Measurements from ENCODE around the gene VCAM1. TPM values are rescaled to one million over a fixed set of nuclear protein-coding genes. Genes with fewer than 3 reads are reported as not detected.

The VCAM1 gene
- total RNA-seq, 1 experiment from 2014 or later, result 0.94 TPM

DNA sequence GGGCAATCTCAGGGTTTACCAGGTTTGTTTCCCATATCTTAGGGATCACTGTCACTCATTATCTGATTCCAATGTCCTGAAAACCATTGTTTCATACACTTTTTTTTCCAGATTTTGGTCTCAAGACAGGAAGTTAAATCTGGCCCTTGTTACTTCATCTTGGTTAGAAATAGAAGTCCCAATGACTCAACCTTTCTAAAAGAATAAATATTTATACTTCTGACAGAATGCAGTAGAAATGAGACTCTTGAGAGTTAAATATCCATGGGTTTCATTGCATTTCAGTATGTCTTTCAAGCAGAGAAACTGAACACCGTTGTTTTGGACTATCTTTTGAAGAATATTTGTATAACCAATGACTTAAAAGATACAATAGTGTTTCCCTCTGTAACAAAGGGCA is 19.8 kb upstream of the VCAM1 start:
- BruUV-seq (replicated peaks), result no TSS peak
- H3K36me3 Mint-ChIP-seq (ENCODE audit: insufficient read depth, unreplicated experiment), result no peaks in the 10 kb centered on the region
- TF ChIP-seq, protein P1, sequence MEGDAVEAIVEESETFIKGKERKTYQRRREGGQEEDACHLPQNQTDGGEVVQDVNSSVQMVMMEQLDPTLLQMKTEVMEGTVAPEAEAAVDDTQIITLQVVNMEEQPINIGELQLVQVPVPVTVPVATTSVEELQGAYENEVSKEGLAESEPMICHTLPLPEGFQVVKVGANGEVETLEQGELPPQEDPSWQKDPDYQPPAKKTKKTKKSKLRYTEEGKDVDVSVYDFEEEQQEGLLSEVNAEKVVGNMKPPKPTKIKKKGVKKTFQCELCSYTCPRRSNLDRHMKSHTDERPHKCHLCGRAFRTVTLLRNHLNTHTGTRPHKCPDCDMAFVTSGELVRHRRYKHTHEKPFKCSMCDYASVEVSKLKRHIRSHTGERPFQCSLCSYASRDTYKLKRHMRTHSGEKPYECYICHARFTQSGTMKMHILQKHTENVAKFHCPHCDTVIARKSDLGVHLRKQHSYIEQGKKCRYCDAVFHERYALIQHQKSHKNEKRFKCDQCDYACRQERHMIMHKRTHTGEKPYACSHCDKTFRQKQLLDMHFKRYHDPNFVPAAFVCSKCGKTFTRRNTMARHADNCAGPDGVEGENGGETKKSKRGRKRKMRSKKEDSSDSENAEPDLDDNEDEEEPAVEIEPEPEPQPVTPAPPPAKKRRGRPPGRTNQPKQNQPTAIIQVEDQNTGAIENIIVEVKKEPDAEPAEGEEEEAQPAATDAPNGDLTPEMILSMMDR (IDR thresholded peaks at IDR 0.05; ENCODE audit: unreplicated experiment), result no peak
- CTCF ChIA-PET, result no interaction called here
- no peak overlapping the region for H3K4me3 Mint-ChIP-seq (ENCODE audit: low read depth, unreplicated experiment)
- no peak overlapping the region for H3K27ac Mint-ChIP-seq (ENCODE audit: unreplicated experiment)
- H3K27me3 Mint-ChIP-seq (ENCODE audit: unreplicated experiment), result no peaks in the 10 kb centered on the region
- intact Hi-C loops (cut with micrococcal nuclease; ENCODE audit: unreplicated experiment), result no loop called here
- no peaks in the 10 kb centered on the region for H3K4me1 Mint-ChIP-seq (ENCODE audit: low read depth, unreplicated experiment)
- peaks cover 6% of the 10 kb centered on the region for H3K9me3 Mint-ChIP-seq (ENCODE audit: low read depth, unreplicated experiment)
- no peak for DNase-seq

DNA sequence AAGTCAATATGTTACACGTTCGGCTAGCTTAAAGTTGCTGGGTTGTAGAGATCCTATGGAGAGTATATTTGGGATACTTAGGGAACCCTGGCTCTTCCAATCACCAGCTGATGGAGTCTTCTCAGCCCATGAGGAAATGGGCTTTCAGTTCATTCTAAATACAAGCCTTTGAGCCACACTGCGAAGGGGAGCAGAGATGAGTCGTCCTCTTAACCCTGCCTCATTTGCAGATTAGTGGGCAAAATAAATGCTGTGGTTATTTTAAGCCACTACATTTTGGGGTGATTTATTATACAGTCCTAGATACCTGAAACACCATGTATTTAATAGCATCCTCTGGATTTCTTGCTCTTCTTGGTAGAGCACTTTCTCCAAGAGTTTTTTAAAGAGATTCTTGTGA is 19.0 kb upstream of the VCAM1 start:
- CTCF ChIA-PET, result no interaction called here
- TF ChIP-seq, protein P1 (IDR thresholded peaks at IDR 0.05; ENCODE audit: unreplicated experiment), result no peak
- H3K27me3 Mint-ChIP-seq (ENCODE audit: unreplicated experiment), result no peaks in the 10 kb centered on the region
- H3K9me3 Mint-ChIP-seq (ENCODE audit: low read depth, unreplicated experiment), result peaks cover 3% of the 10 kb centered on the region
- H3K4me3 Mint-ChIP-seq (ENCODE audit: low read depth, unreplicated experiment), result no peak overlapping the region
- intact Hi-C loops (cut with micrococcal nuclease; ENCODE audit: unreplicated experiment), result no loop called here
- no peak overlapping the region for H3K27ac Mint-ChIP-seq (ENCODE audit: unreplicated experiment)
- H3K4me1 Mint-ChIP-seq (ENCODE audit: low read depth, unreplicated experiment), result no peaks in the 10 kb centered on the region
- no peak for DNase-seq
- H3K36me3 Mint-ChIP-seq (ENCODE audit: insufficient read depth, unreplicated experiment), result no peaks in the 10 kb centered on the region
- BruUV-seq (replicated peaks), result no TSS peak

DNA sequence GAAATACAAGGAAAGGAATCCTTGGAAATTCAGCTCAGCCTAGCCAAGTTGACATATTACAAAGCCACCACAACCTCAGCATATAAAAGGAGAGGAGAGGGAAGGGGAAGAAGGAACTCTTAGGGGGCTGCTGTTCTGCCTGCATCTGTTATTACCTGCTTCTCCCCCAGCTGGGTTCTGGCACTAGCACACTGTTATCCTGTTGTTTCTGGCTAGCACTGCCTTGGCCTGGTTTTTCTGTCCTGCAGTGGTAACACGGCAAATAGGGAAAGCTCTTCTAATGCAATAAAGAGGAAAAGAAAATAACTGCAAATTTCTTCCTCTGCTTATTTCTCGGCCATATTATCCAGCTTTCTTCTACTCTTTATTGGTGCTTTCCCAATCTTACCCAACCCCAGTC is 16.5 kb upstream of the VCAM1 start:
- no peak for DNase-seq
- no peak overlapping the region for H3K27ac Mint-ChIP-seq (ENCODE audit: unreplicated experiment)
- H3K4me3 Mint-ChIP-seq (ENCODE audit: low read depth, unreplicated experiment), result no peak overlapping the region
- H3K9me3 Mint-ChIP-seq (ENCODE audit: low read depth, unreplicated experiment), result peaks cover 3% of the 10 kb centered on the region
- CTCF ChIA-PET, result no interaction called here
- TF ChIP-seq, protein P1 (IDR thresholded peaks at IDR 0.05; ENCODE audit: unreplicated experiment), result no peak
- no peaks in the 10 kb centered on the region for H3K4me1 Mint-ChIP-seq (ENCODE audit: low read depth, unreplicated experiment)
- BruUV-seq (replicated peaks), result no TSS peak
- no peaks in the 10 kb centered on the region for H3K27me3 Mint-ChIP-seq (ENCODE audit: unreplicated experiment)
- intact Hi-C loops (cut with micrococcal nuclease; ENCODE audit: unreplicated experiment), result no loop called here
- H3K36me3 Mint-ChIP-seq (ENCODE audit: insufficient read depth, unreplicated experiment), result no peaks in the 10 kb centered on the region

DNA sequence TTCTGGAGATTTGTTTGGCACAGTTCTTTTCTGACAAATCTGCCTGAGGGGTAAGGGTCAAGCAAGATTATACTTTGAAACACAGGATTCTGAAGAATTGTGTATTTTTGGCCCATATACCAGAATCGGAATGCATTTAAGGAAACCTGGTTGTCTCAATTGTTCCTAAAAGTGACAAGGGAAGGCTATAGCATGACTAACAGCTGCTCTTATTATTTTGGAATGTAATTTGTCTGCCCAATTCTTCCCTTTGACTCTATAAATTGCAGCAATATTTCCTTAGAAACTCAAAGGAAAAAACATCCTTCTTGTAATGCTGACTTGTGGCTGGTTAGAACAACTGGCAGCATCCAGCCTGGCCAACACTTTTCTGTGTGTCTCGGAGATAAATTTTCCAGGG is 15.8 kb upstream of the VCAM1 start:
- Mint-ChIP-seq H3K27me3 (ENCODE audit: unreplicated experiment) (no peaks in the 10 kb centered on the region), H3K27ac (ENCODE audit: unreplicated experiment) (no peak overlapping the region), H3K9me3 (ENCODE audit: low read depth, unreplicated experiment) (peaks cover 3% of the 10 kb centered on the region), H3K4me3 (ENCODE audit: low read depth, unreplicated experiment) (no peak overlapping the region), H3K36me3 (ENCODE audit: insufficient read depth, unreplicated experiment) (no peaks in the 10 kb centered on the region), H3K4me1 (ENCODE audit: low read depth, unreplicated experiment) (no peaks in the 10 kb centered on the region)
- BruUV-seq (replicated peaks), result no TSS peak
- TF ChIP-seq, protein P1 (IDR thresholded peaks at IDR 0.05; ENCODE audit: unreplicated experiment), result no peak
- DNase-seq, result no peak
- CTCF ChIA-PET, result no interaction called here
- intact Hi-C loops (cut with micrococcal nuclease; ENCODE audit: unreplicated experiment), result no loop called here

DNA sequence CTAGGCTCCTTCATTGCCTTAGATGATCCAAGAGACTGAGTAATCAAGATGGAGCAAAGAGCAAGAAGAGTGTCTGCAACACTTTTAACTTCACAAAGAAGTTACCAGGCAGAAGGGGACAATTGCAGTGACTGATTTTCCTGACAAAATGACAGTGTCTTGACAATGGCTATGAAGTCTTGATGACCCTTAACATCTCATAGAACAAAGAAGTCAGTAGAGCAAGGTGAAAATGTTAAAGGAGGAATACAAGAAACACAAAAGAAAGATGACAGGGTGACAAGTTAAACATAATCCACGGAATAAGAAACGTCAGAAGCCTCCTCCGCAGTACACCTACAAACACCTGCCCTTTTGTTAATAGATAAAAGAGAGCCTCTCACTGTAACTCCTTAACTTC is 15.1 kb upstream of the VCAM1 start:
- DNase-seq, result no peak
- BruUV-seq (replicated peaks), result no TSS peak
- H3K36me3 Mint-ChIP-seq (ENCODE audit: insufficient read depth, unreplicated experiment), result no peaks in the 10 kb centered on the region
- CTCF ChIA-PET, result no interaction called here
- peaks cover 3% of the 10 kb centered on the region for H3K9me3 Mint-ChIP-seq (ENCODE audit: low read depth, unreplicated experiment)
- no peak overlapping the region for H3K4me3 Mint-ChIP-seq (ENCODE audit: low read depth, unreplicated experiment)
- H3K4me1 Mint-ChIP-seq (ENCODE audit: low read depth, unreplicated experiment), result no peaks in the 10 kb centered on the region
- no peaks in the 10 kb centered on the region for H3K27me3 Mint-ChIP-seq (ENCODE audit: unreplicated experiment)
- TF ChIP-seq, protein P1 (IDR thresholded peaks at IDR 0.05; ENCODE audit: unreplicated experiment), result no peak
- H3K27ac Mint-ChIP-seq (ENCODE audit: unreplicated experiment), result no peak overlapping the region
- intact Hi-C loops (cut with micrococcal nuclease; ENCODE audit: unreplicated experiment), result no loop called here

Data from Calu3 (cell line).